GM23248 (cell line): ENCODE data around the gene ADAMTSL3.

ENCODE experiments used
- EZH2 ChIP-seq: fragments of 200-600 bp; sonication (generic); IDR thresholded peaks from 2 replicates; pipeline ENCODE4 v1.6.1; 2018; ENCODE audit warnings: antibody characterized with exemption, mild to moderate bottlenecking; ENCODE audit not compliant: insufficient read depth, poor library complexity, severe bottlenecking
- EZH2phosphoT487 ChIP-seq: fragments of 200-600 bp; sonication (generic); IDR thresholded peaks from 2 replicates; pipeline ENCODE4 v1.6.1; 2018; ENCODE audit warnings: antibody characterized with exemption, moderate library complexity, mild to moderate bottlenecking, low read depth; ENCODE audit not compliant: insufficient read depth

DNA sequence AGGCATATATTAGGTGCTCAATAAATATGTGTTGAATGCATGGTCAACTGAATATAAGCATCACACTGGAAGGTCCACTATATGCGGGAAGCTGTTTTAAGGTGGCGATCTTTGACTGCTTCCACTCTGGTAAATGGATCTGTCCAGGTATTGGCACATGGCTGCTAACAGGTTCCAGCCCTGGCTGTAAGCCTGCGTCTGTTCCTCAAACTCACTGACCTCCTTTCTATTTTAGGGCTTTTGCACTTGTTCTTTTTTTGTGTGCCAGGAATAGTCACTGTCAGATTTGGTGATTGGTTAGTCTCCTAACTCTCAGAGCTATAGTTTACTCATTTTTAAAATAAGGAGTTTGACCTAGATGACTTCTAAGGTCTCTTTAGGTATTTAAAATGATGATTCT lies 46.2 kb downstream of the ADAMTSL3 start:
- TF ChIP-seq EZH2: no peak
- no peak for TF ChIP-seq EZH2phosphoT487
